ENCODE measurements around the gene APBB1IP.

GRCh38 chr10:26556748-26557640 lies 118.9 kb downstream of the APBB1IP start:
- TF ChIP-seq CTCF (conservative IDR thresholded peaks at IDR 0.05; ENCODE audit: low read length) (peak; percentile 93), EZH2phosphoT487 (IDR thresholded peaks at IDR 0.05; ENCODE audit: borderline replicate concordance) (no peak)

Data from Loucy (cell line).